ENCODE results near the gene ZNF324.

Gene ZNF324

GRCh38 chr19:58455306-58455705, 11.6 kb upstream of the ZNF324 start:
- no peak for DNase-seq
- Histone ChIP-seq H3K36me3 (0 out of 2 replicates have a peak, but pooled peaks cover 3% of the 10 kb centered on the region), H3K9me3 (no peaks in the 10 kb centered on the region), H3K4me1 (no peaks in the 10 kb centered on the region), H3K4me3 (ENCODE audit: low read depth, low read length) (no peak overlapping the region), H3K27me3 (no peaks in the 10 kb centered on the region)
- TF ChIP-seq CTCF (IDR thresholded peaks at IDR 0.05; ENCODE audit: low read depth, low read length): no peak

- H3K4me3 ChIP-seq (ENCODE audit: low read depth, low read length): no peak overlapping the region
- no peaks in the 10 kb centered on the region for H3K9me3 ChIP-seq
- H3K4me1 ChIP-seq: no peaks in the 10 kb centered on the region
- no peak for DNase-seq
- 0 out of 2 replicates have a peak, but pooled peaks cover 3% of the 10 kb centered on the region for H3K36me3 ChIP-seq
- no peak for TF ChIP-seq CTCF (IDR thresholded peaks at IDR 0.05; ENCODE audit: low read depth, low read length)
- no peaks in the 10 kb centered on the region for H3K27me3 ChIP-seq
These were observed 10.8 kb upstream of the ZNF324 start for GRCh38 chr19:58456111-58456510.

- TF ChIP-seq CTCF (IDR thresholded peaks at IDR 0.05; ENCODE audit: low read depth, low read length): no peak
- no peak overlapping the region for H3K4me3 ChIP-seq (ENCODE audit: low read depth, low read length)
These were observed 6.8 kb upstream of the ZNF324 start for GRCh38 chr19:58460039-58460438.

GRCh38 chr19:58466089-58466759, 656 bp upstream of the ZNF324 start:
- Histone ChIP-seq H3K9me3 (no peaks in the 10 kb centered on the region), H3K4me3 (ENCODE audit: low read depth, low read length) (peak overlapping the region; percentile 85), H3K36me3 (peaks cover 11% of the 10 kb centered on the region), H3K27me3 (no peaks in the 10 kb centered on the region), H3K4me1 (no peaks in the 10 kb centered on the region)
- DNase-seq: no peak
- TF ChIP-seq CTCF (IDR thresholded peaks at IDR 0.05; ENCODE audit: low read depth, low read length): no peak

More at GRCh38 chr19:58460039-58460438, 6.8 kb upstream of the ZNF324 start:
- H3K27me3 ChIP-seq: no peaks in the 10 kb centered on the region
- no peaks in the 10 kb centered on the region for H3K9me3 ChIP-seq
- no peak for DNase-seq
- H3K4me1 ChIP-seq: no peaks in the 10 kb centered on the region
- H3K36me3 ChIP-seq: 0 out of 2 replicates have a peak, but pooled peaks cover 3% of the 10 kb centered on the region

- TF ChIP-seq CTCF (IDR thresholded peaks at IDR 0.05; ENCODE audit: low read depth, low read length): no peak
- Histone ChIP-seq H3K4me1 (no peaks in the 10 kb centered on the region), H3K4me3 (ENCODE audit: low read depth, low read length) (peak overlapping the region; percentile 85), H3K36me3 (peaks cover 23% of the 10 kb centered on the region), H3K9me3 (no peaks in the 10 kb centered on the region), H3K27me3 (no peaks in the 10 kb centered on the region)
- no peak for DNase-seq
These were observed 1.4 kb downstream of the ZNF324 start for GRCh38 chr19:58468216-58468839.
